Bronchial epithelial cell (primary cell): ENCODE measurements around the gene DCC. TPM values are rescaled to one million over a fixed set of nuclear protein-coding genes. Genes with fewer than 3 reads are reported as not detected.
A peak's percentile ranks its signal among the peaks of the same experiment; 100 is the strongest.

ENCODE experiments used
- DNase-seq: peaks from one replicate; pipeline ENCODE4 v3.0.0-alpha.2; 2010; ENCODE audit warnings: low read depth
- FAIRE-seq: peaks from 2 replicates; lab custom pipeline; 2011; peaks lifted over from hg19 to GRCh38; lab: Jason Lieb, UNC
- H3K27me3 ChIP-seq: 2 replicates; pipeline ENCODE4 v1.5.1; 2011; ENCODE audit warnings: low read length; ENCODE audit not compliant: control insufficient read depth, insufficient read depth
- H3K36me3 ChIP-seq: 2 replicates; pipeline ENCODE4 v1.5.1; 2011; ENCODE audit warnings: low read length; ENCODE audit not compliant: control insufficient read depth, insufficient read depth
- H3K4me3 ChIP-seq: 2 replicates; pipeline ENCODE4 v1.5.1; 2011; ENCODE audit warnings: mild to moderate bottlenecking, low read depth, low read length, control low read depth
- total RNA-seq: library from RNA; depleted of rRNA; stranded (reverse); fragments of >200 nt; gene quantifications from 2 replicates; pipeline ENCODE4 v1.2.1, GENCODE V29; 2014
- TF ChIP-seq, protein P1 (sequence below): IDR thresholded peaks from 2 replicates; pipeline ENCODE4 v1.5.1; 2011; ENCODE audit warnings: mild to moderate bottlenecking, moderate library complexity, low read length, control low read depth, inconsistent platforms; ENCODE audit not compliant: insufficient read depth, severe bottlenecking

Gene DCC
- total RNA-seq, 1 donor from 2014 or later, result not detected

GRCh38 chr18:52337276-52337675 is 2.7 kb upstream of the DCC start:
- H3K36me3 ChIP-seq, result no peaks in the 10 kb centered on the region
- H3K4me3 ChIP-seq, result no peak overlapping the region
- peaks cover 23% of the 10 kb centered on the region for H3K27me3 ChIP-seq
- FAIRE-seq (no peak), DNase-seq (peak; percentile 44)
- TF ChIP-seq, protein P1, sequence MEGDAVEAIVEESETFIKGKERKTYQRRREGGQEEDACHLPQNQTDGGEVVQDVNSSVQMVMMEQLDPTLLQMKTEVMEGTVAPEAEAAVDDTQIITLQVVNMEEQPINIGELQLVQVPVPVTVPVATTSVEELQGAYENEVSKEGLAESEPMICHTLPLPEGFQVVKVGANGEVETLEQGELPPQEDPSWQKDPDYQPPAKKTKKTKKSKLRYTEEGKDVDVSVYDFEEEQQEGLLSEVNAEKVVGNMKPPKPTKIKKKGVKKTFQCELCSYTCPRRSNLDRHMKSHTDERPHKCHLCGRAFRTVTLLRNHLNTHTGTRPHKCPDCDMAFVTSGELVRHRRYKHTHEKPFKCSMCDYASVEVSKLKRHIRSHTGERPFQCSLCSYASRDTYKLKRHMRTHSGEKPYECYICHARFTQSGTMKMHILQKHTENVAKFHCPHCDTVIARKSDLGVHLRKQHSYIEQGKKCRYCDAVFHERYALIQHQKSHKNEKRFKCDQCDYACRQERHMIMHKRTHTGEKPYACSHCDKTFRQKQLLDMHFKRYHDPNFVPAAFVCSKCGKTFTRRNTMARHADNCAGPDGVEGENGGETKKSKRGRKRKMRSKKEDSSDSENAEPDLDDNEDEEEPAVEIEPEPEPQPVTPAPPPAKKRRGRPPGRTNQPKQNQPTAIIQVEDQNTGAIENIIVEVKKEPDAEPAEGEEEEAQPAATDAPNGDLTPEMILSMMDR, result no peak

- peaks cover 27% of the 10 kb centered on the region for H3K27me3 ChIP-seq
- TF ChIP-seq, protein P1, result no peak
Observed at GRCh38 chr18:52340406-52341102, 557 bp downstream of the DCC start.

DNA sequence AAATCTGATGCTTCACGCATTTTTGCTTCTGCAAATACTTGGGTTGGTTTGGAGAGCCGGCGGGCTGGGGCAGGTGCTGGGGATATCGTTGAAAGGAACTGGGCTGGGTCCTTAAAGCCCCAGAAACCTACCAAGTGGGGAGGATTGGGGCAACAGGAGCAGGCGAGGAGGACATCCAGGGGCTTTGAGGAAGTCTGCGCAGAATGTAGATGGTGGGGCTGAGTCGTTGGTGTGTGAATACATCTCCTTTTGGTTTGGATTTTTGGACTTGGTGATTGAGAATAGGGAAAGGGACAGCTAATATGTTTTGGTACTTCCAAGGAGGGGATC is 1.1 kb downstream of the DCC start:
- H3K4me3 ChIP-seq, result no peak overlapping the region
- FAIRE-seq, result no peak
- no peaks in the 10 kb centered on the region for H3K36me3 ChIP-seq
- H3K27me3 ChIP-seq, result peaks cover 27% of the 10 kb centered on the region
- DNase-seq, result no peak
- TF ChIP-seq, protein P1, result no peak

More at GRCh38 chr18:52340406-52341102, 557 bp downstream of the DCC start:
- H3K4me3 ChIP-seq, result no peak overlapping the region
- no peaks in the 10 kb centered on the region for H3K36me3 ChIP-seq
- DNase-seq, result no peak
- FAIRE-seq, result no peak

DNA sequence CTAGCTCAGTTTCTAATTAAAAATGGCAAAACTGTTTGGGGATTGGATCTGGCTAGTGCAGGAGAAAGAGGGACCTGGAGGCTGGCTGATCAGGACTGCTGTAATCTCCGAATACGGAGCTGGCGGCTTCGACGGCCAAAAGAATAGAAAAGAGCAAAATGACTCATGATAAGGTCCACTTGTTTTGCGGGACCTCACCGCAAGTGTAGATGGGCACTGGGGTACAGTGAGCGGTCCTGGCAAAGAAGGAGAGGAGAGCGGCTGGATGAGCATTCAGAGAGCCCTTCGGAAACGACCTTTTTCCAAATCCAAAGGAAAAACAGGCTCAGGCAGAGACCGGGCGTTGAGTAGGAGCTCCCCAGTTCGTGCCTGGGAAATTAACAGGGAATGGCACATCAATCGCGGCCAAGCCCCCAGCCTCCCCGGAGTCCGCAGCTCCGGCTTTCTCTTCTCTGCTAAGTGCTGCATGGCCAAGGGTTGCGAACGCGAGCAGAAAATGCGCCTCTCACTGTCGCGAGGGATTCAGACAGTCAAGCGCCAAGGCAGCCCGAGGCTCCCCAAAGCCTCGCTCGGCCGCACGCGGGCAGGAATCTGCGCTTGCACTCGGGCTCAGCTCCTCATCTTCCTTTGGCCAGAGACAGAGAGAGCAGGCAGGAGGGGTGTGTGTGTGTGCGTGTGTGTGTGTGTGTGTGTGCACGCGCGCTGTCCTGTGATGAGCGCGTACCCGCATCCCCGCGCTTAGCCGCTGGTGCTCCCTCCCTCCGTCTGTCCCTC is 1.8 kb downstream of the DCC start:
- FAIRE-seq (peak; percentile 13), DNase-seq (no peak)
- Histone ChIP-seq H3K27me3 (peaks cover 27% of the 10 kb centered on the region), H3K36me3 (no peaks in the 10 kb centered on the region), H3K4me3 (no peak overlapping the region)
- TF ChIP-seq, protein P1, result no peak

- FAIRE-seq (no peak), DNase-seq (no peak)
- TF ChIP-seq, protein P1, result no peak
- Histone ChIP-seq H3K4me3 (no peak overlapping the region), H3K36me3 (no peaks in the 10 kb centered on the region), H3K27me3 (peaks cover 27% of the 10 kb centered on the region)
Observed at GRCh38 chr18:52342456-52342855, 2.5 kb downstream of the DCC start.
